Measurements from ENCODE around the gene NFAT5. TPM values are rescaled to one million over a fixed set of nuclear protein-coding genes. Genes with fewer than 3 reads are reported as not detected.
"Not testable (repeated sequence)": the region's sequence is repeated elsewhere in the genome, so short reads cannot be mapped to it uniquely, and the experiment has no call there.

Gene NFAT5
- total and polyA plus RNA-seq, 4 donors, result 5.2 to 111 (median 22.5) TPM

- ATAC-seq (ENCODE audit: insufficient read depth, low FRiP score), result no peak
- Histone ChIP-seq H3K27me3 (ENCODE audit: control insufficient read depth in 3 of 3, insufficient read depth in 3 of 3, low read length in 2 of 3) (no peaks in the 10 kb centered on the region), H3K36me3 (ENCODE audit: control insufficient read depth in 4 of 4, insufficient read depth in 4 of 4, low read length in 4 of 4) (no peaks in the 10 kb centered on the region), H3K27ac (ENCODE audit: low read depth in 1 of 2, low read length in 1 of 2) (no peak overlapping the region), H3K4me1 (ENCODE audit: control insufficient read depth in 5 of 5, insufficient read depth in 5 of 5, low read length in 5 of 5) (no peaks in the 10 kb centered on the region), H3K9me3 (ENCODE audit: control insufficient read depth in 4 of 4, insufficient read depth in 3 of 4, low read length in 3 of 4) (no peaks in the 10 kb centered on the region), H3K4me3 (no peak overlapping the region), H3K9ac (ENCODE audit: insufficient read depth in 1 of 2, low read length in 2 of 2) (no peak overlapping the region)
- no peak for TF ChIP-seq CTCF (IDR thresholded peaks at IDR 0.05; ENCODE audit: control extremely low read depth, extremely low read depth)
- DNase-seq, result no peak
- 12 to 39% methylated on average over 1 of the region's 1 CpG for WGBS, 2 donors
Observed at GRCh38 chr16:69555437-69555836, 10.3 kb upstream of the NFAT5 start.

- no peaks in the 10 kb centered on the region for H3K27me3 ChIP-seq (ENCODE audit: control insufficient read depth in 3 of 3, insufficient read depth in 3 of 3, low read length in 2 of 3)
- no peak overlapping the region for H3K9ac ChIP-seq (ENCODE audit: insufficient read depth in 1 of 2, low read length in 2 of 2)
- no peak overlapping the region for H3K27ac ChIP-seq (ENCODE audit: low read depth in 1 of 2, low read length in 1 of 2)
- no peak overlapping the region for H3K4me3 ChIP-seq
- no peak for DNase-seq
- no peak for TF ChIP-seq CTCF (IDR thresholded peaks at IDR 0.05; ENCODE audit: control extremely low read depth, extremely low read depth)
- H3K9me3 ChIP-seq (ENCODE audit: control insufficient read depth in 4 of 4, insufficient read depth in 3 of 4, low read length in 3 of 4), result no peaks in the 10 kb centered on the region
- H3K36me3 ChIP-seq (ENCODE audit: control insufficient read depth in 4 of 4, insufficient read depth in 4 of 4, low read length in 4 of 4), result no peaks in the 10 kb centered on the region
- H3K4me1 ChIP-seq (ENCODE audit: control insufficient read depth in 5 of 5, insufficient read depth in 5 of 5, low read length in 5 of 5), result no peaks in the 10 kb centered on the region
- no peak for ATAC-seq (ENCODE audit: insufficient read depth, low FRiP score)
- 97% methylated on average over 2 of the region's 2 CpGs for WGBS, 2 donors
Observed at GRCh38 chr16:69555867-69556266, 9.9 kb upstream of the NFAT5 start.

- WGBS, 2 donors, result 92 to 97% methylated on average over 2 of the region's 2 CpGs
- no peak for TF ChIP-seq CTCF (IDR thresholded peaks at IDR 0.05; ENCODE audit: control extremely low read depth, extremely low read depth)
- Histone ChIP-seq H3K4me3 (no peak overlapping the region), H3K9me3 (ENCODE audit: control insufficient read depth in 4 of 4, insufficient read depth in 3 of 4, low read length in 3 of 4) (no peaks in the 10 kb centered on the region), H3K36me3 (ENCODE audit: control insufficient read depth in 4 of 4, insufficient read depth in 4 of 4, low read length in 4 of 4) (no peaks in the 10 kb centered on the region), H3K27me3 (ENCODE audit: control insufficient read depth in 3 of 3, insufficient read depth in 3 of 3, low read length in 2 of 3) (no peaks in the 10 kb centered on the region), H3K4me1 (ENCODE audit: control insufficient read depth in 5 of 5, insufficient read depth in 5 of 5, low read length in 5 of 5) (peaks cover 0 to 5% (median 0%) of the 10 kb centered on the region in 5 donors), H3K27ac (ENCODE audit: low read depth in 1 of 2, low read length in 1 of 2) (no peak overlapping the region), H3K9ac (ENCODE audit: insufficient read depth in 1 of 2, low read length in 2 of 2) (no peak overlapping the region)
- DNase-seq, result no peak
- ATAC-seq (ENCODE audit: insufficient read depth, low FRiP score), result no peak
Observed at GRCh38 chr16:69559164-69559563, 6.6 kb upstream of the NFAT5 start.

- not testable (repeated sequence) for H3K4me3 ChIP-seq; H3K27ac ChIP-seq (ENCODE audit: low read depth in 1 of 2, low read length in 1 of 2); H3K36me3 ChIP-seq (ENCODE audit: control insufficient read depth in 4 of 4, insufficient read depth in 4 of 4, low read length in 4 of 4); ATAC-seq (ENCODE audit: insufficient read depth, low FRiP score); H3K27me3 ChIP-seq (ENCODE audit: control insufficient read depth in 3 of 3, insufficient read depth in 3 of 3, low read length in 2 of 3); H3K9ac ChIP-seq (ENCODE audit: insufficient read depth in 1 of 2, low read length in 2 of 2); H3K9me3 ChIP-seq (ENCODE audit: control insufficient read depth in 4 of 4, insufficient read depth in 3 of 4, low read length in 3 of 4); DNase-seq; H3K4me1 ChIP-seq (ENCODE audit: control insufficient read depth in 5 of 5, insufficient read depth in 5 of 5, low read length in 5 of 5)
- 90 to 92% methylated on average over 2 of the region's 2 CpGs for WGBS, 2 donors
Observed at GRCh38 chr16:69561367-69561766, 4.4 kb upstream of the NFAT5 start.

Data from lung (tissue), 12 donors.